HepG2 (cell line): ENCODE data around the gene PTK7. TPM values are rescaled to one million over a fixed set of nuclear protein-coding genes. Genes with fewer than 3 reads are reported as not detected.
A peak's percentile ranks its signal among the peaks of the same experiment; 100 is the strongest.

Experiments used
- ATAC-seq: fragments of 200-7000 bp; cut with Tn5 transposase; 3 replicates; pipeline ENCODE4 v1.9.1; 2020; ENCODE audit warnings: mild to moderate bottlenecking, moderate library complexity
- BruUV-seq: library from RNA; stranded (reverse); fragments of 400-500 nt; replicated peaks from 2 replicates; lab custom pipeline; 2021; lab: Mats Ljungman, UMichigan
- CTCF ChIA-PET: fragments of 300-600 bp; formaldehyde crosslinking; extraction: SDS; loops from one replicate; lab custom pipeline; 2021; ENCODE audit warnings: low total read pairs, inconsistent platforms, low intra/inter-chr PET ratio; lab: Yijun Ruan, JAX
- POLR2A ChIA-PET: fragments of 350-600 bp; sonication (Branson Sonifier 250); formaldehyde crosslinking; loops from one replicate; lab custom pipeline; 2020; ENCODE audit warnings: antibody characterized with exemption, inconsistent platforms; lab: Yijun Ruan, JAX
- DNase-seq: peaks from one replicate; pipeline ENCODE4 v3.0.0-alpha.2; 2015; ENCODE audit warnings: low spot score
- FAIRE-seq: peaks from 3 replicates; lab custom pipeline; 2011; peaks lifted over from hg19 to GRCh38; lab: Jason Lieb, UNC
- H2AFZ ChIP-seq: one replicate; pipeline ENCODE4 v1.6.1; 2011; ENCODE audit warnings: low read length, inconsistent platforms
- H3K27ac ChIP-seq: fragments of 300-600 bp; 3 replicates; pipeline ENCODE4 v1.8.0; 2011; ENCODE audit warnings: mixed run types, mild to moderate bottlenecking, mixed read lengths, low read length, inconsistent platforms; ENCODE audit not compliant: insufficient read depth; ENCODE audit errors: extremely low read length
- H3K27me3 ChIP-seq, 2 experiments: fragments of 200-600 bp in 1 of 2; 2 replicates in 1 of 2; 3 replicates in 1 of 2; pipeline versions ENCODE4 v1.6.0 to v1.8.0; 2011; ENCODE audit warnings: low read length in 2 of 2, mild to moderate bottlenecking in 2 of 2, moderate library complexity in 2 of 2, inconsistent platforms in 1 of 2; ENCODE audit not compliant: insufficient read depth in 2 of 2, control insufficient read depth in 1 of 2
- H3K36me3 ChIP-seq, 2 experiments: fragments of 200-600 bp in 1 of 2; replicated peaks in 1 of 2; 2 replicates in 1 of 2; 3 replicates in 1 of 2; pipeline versions ENCODE4 v1.5.1 to v1.8.0; 2011; ENCODE audit warnings: low read length in 2 of 2, inconsistent platforms in 1 of 2; ENCODE audit not compliant: insufficient read depth in 2 of 2, control insufficient read depth in 1 of 2
- H3K4me1 ChIP-seq: 2 replicates; pipeline ENCODE4 v1.5.1; 2012; ENCODE audit warnings: low read length, inconsistent platforms; ENCODE audit not compliant: insufficient read depth
- H3K4me2 ChIP-seq: 2 replicates; pipeline ENCODE4 v1.6.0; 2011; ENCODE audit warnings: low read depth, low read length, inconsistent platforms
- H3K4me3 ChIP-seq, 3 experiments: fragments of 200-600 bp in 1 of 3; sonication (generic), shearing (Covaris generic) in 1 of 3; replicated peaks in 1 of 3; 2 replicates each; pipeline ENCODE4 v1.5.1; 2011 to 2016; ENCODE audit warnings: low read length in 3 of 3, inconsistent platforms in 2 of 3, low read depth in 2 of 3, mild to moderate bottlenecking in 2 of 3, control low read depth in 1 of 3, mixed read lengths in 1 of 3; ENCODE audit not compliant: insufficient read depth in 1 of 3
- H3K79me2 ChIP-seq: one replicate; pipeline ENCODE4 v1.6.1; 2011; ENCODE audit warnings: low read length, inconsistent platforms; ENCODE audit not compliant: insufficient read depth
- H3K9ac ChIP-seq: 2 replicates; pipeline ENCODE4 v1.6.0; 2011; ENCODE audit warnings: mild to moderate bottlenecking, low read depth, low read length, inconsistent platforms; ENCODE audit not compliant: insufficient read depth
- H3K9me3 ChIP-seq: 2 replicates; pipeline ENCODE4 v1.5.1; 2012; ENCODE audit warnings: mild to moderate bottlenecking, low read length
- H4K20me1 ChIP-seq: 2 replicates; pipeline ENCODE4 v1.6.0; 2011; ENCODE audit warnings: inconsistent platforms, mild to moderate bottlenecking, low read length, moderate library complexity; ENCODE audit not compliant: insufficient read depth
- AGO2 ChIP-seq: fragments of 200-400 bp; formaldehyde crosslinking; optimal IDR thresholded peaks from 2 replicates; pipeline ENCODE3; 2017; ENCODE audit warnings: mild to moderate bottlenecking, low read depth, low read length, moderate library complexity
- ATF3 ChIP-seq: sonication (generic); formaldehyde crosslinking; IDR thresholded peaks from 2 replicates; pipeline ENCODE4 v1.4.0; 2020; ENCODE audit warnings: missing genetic modification reagents
- DR1 ChIP-seq: sonication (generic); formaldehyde crosslinking; IDR thresholded peaks from 2 replicates; pipeline ENCODE4 v1.8.0; 2021; ENCODE audit warnings: mild to moderate bottlenecking, missing genetic modification reagents, inconsistent platforms
- MIXL1 ChIP-seq: IDR thresholded peaks from 2 replicates; pipeline ENCODE4 v1.6.1; 2016
- MXD1 ChIP-seq: sonication (generic); formaldehyde crosslinking; IDR thresholded peaks from 2 replicates; pipeline ENCODE4 v1.4.0; 2020; ENCODE audit warnings: mild to moderate bottlenecking, missing genetic modification reagents
- MZF1 ChIP-seq: sonication (generic); formaldehyde crosslinking; IDR thresholded peaks from 2 replicates; pipeline ENCODE4 v1.8.1; 2023; ENCODE audit warnings: mild to moderate bottlenecking, missing genetic modification reagents, borderline replicate concordance
- POLR2A ChIP-seq, 2 experiments: IDR thresholded peaks; 2 replicates each; pipeline ENCODE4 v1.6.1; 2011; ENCODE audit warnings: low read depth in 2 of 2, low read length in 2 of 2, mild to moderate bottlenecking in 1 of 2, moderate library complexity in 1 of 2; ENCODE audit not compliant: insufficient read depth in 1 of 2
- POLR2G ChIP-seq: fragments of 200-400 bp; formaldehyde crosslinking; IDR thresholded peaks from 2 replicates; pipeline ENCODE4 v1.6.1; 2018; ENCODE audit warnings: mild to moderate bottlenecking, low read depth, low read length, moderate library complexity
- RAD51 ChIP-seq: fragments of 450-650 bp; IDR thresholded peaks from 2 replicates; pipeline ENCODE4 v1.6.1; 2016; ENCODE audit warnings: borderline replicate concordance
- RBFOX2 ChIP-seq: fragments of 200-400 bp; formaldehyde crosslinking; IDR thresholded peaks from 2 replicates; pipeline ENCODE4 v1.6.1; 2017; ENCODE audit warnings: low read depth, mild to moderate bottlenecking, low read length
- SNAPC5 ChIP-seq: sonication (generic); formaldehyde crosslinking; IDR thresholded peaks from 2 replicates; pipeline ENCODE4 v1.8.1; 2023; ENCODE audit warnings: mild to moderate bottlenecking, missing genetic modification reagents, borderline replicate concordance
- ZNF740 ChIP-seq: sonication (generic); formaldehyde crosslinking; IDR thresholded peaks from 2 replicates; pipeline ENCODE4 v1.4.0; 2020; ENCODE audit warnings: missing genetic modification reagents
- ZNF883 ChIP-seq: sonication (generic); formaldehyde crosslinking; IDR thresholded peaks from 2 replicates; pipeline ENCODE4 v1.5.1; 2020; ENCODE audit warnings: mild to moderate bottlenecking, missing genetic modification reagents; ENCODE audit errors: not compliant biosample characterization
- WGBS: methylation state at CpG from one replicate; pipeline ENCODE4 v1.1.6; 2017; ENCODE audit warnings: low lambda C conversion rate; 5-methylcytosine and 5-hydroxymethylcytosine counted together
- in situ Hi-C: cut with HindIII; loops from 2 replicates; pipeline ENCODE4 v1.10.0; 2017; ENCODE audit warnings: low pct_unique_long_range_greater_than_20kb; ENCODE audit not compliant: extremely low pct_ligation_motif_present
- intact Hi-C: fragments of 100-400 bp; cut with micrococcal nuclease; formaldehyde crosslinking; loops from one replicate; pipeline ENCODE4 v1.10.0; 2022; ENCODE audit not compliant: unreplicated experiment
- polyA plus RNA-seq, 8 experiments: library from polyadenylated mRNA; depleted of rRNA in 3 of 8; stranded (reverse) in 7 of 8; unstranded in 1 of 8; fragments of >200 nt; fragmentation: Illumina TruSeq in 4 of 8; extraction: Trizol in 4 of 8; gene quantifications; 2 replicates each; pipeline versions ENCODE4 v1.2.1 to v1.2.3, GENCODE V29; 2011 to 2016; ENCODE audit warnings: low read depth in 4 of 8, missing spikeins in 1 of 8, mixed read lengths in 1 of 8; ENCODE audit not compliant: insufficient read depth in 1 of 8
- total RNA-seq, 5 experiments: library from RNA; depleted of rRNA; stranded (reverse); fragments of >200 nt; fragmentation: Illumina TruSeq; extraction: Trizol; gene quantifications; 2 replicates each; pipeline ENCODE4 v1.2.3, GENCODE V29; 2016; ENCODE audit warnings: low read depth in 1 of 5
- TF ChIP-seq, protein P1 (sequence below): sonication (generic); formaldehyde crosslinking; IDR thresholded peaks from 2 replicates; pipeline ENCODE4 v1.4.0; 2020; ENCODE audit warnings: missing genetic modification reagents
- TF ChIP-seq, protein P2 (sequence below): sonication (generic); formaldehyde crosslinking; conservative IDR thresholded peaks from 2 replicates; pipeline ENCODE4 v1.8.0; 2022; ENCODE audit warnings: low read depth, missing genetic modification reagents

The PTK7 gene
- total and polyA plus RNA-seq, 2 of the 13 experiments (the other 11 are each of a cell fraction or from before 2014, with no cell fraction given), result 98.5 to 99.8 TPM

DNA sequence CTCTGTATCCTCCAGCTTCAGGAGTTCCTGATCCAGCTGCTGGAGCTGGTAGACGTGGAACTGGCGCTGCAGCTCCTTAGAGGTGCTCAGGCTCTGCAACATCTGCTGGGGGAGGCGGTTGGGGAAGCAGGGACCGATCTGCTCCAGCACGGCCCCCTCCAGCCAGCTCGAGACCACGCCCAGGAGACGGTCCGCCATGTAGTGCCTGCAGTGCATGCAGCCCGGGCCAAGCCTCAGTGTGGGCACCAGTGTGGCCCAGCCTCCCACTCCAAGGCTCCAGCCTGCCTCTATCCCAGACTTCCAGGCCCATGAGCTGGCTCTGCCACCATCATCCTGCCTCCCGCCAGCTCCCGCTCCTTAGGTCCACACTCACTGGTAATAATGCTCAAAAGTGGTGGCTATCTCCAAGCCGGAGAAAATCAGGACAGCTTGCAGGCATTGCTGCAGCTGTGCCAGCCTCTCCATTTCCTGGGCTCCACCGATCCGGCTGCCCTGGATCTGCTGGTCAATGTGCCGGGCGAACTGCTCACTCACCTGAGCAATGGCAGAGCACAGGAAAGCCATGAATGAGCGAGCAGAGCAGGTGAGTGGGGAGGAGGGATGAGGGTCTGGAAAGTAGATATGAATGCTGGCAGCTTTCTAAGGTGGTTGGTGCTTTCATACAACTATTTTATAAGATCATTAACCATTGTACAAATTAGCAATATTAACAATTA is 35.4 kb upstream of the PTK7 start:
- DNase-seq, result no peak
- Histone ChIP-seq H2AFZ (no peak overlapping the region), H4K20me1 (peaks cover under 1% of the 10 kb centered on the region; the same call in 1 of the 2 replicates), H3K27me3 (no peaks in the 10 kb centered on the region), H3K4me3 (no peak overlapping the region), H3K9me3 (no peaks in the 10 kb centered on the region), H3K4me1 (peaks cover 4% of the 10 kb centered on the region), H3K79me2 (no peaks in the 10 kb centered on the region), H3K9ac (no peak overlapping the region), H3K36me3 (peaks cover 46 to 74% of the 10 kb centered on the region in 2 experiments), H3K4me2 (no peak overlapping the region), H3K27ac (no peak overlapping the region)
- no peak for FAIRE-seq
- CTCF ChIA-PET, result no interaction called here
- WGBS, result 98% methylated on average over 18 of the region's 18 CpGs
- intact Hi-C loops (no loop called here), in situ Hi-C loops (no loop called here)
- POLR2A ChIA-PET, result interaction anchor here (0.6 to 1.4 kb wide), 2 partner anchors 13 to 136 kb away, joined by 3 to 4 read pairs; partner anchors contain the start of gene CUL7
- ATAC-seq, result no peak
- BruUV-seq, result no TSS peak
- TF ChIP-seq SNAPC5 (CRISPR knock-in tag), result no peak
- 0 out of 4 replicates have a peak, but pooled peaks have one; percentile 0 to 13 for TF ChIP-seq POLR2A (IDR thresholded peaks at IDR 0.05; ENCODE audit: insufficient read depth in 1 of 2, low read depth in 2 of 2, low read length in 2 of 2)
- no peak for TF ChIP-seq ZNF740
- TF ChIP-seq MIXL1 (CRISPR knock-in tag), result no peak
- peak; percentile 88 for TF ChIP-seq AGO2
- no peak for TF ChIP-seq DR1 (CRISPR knock-in tag)
- TF ChIP-seq, protein P1, sequence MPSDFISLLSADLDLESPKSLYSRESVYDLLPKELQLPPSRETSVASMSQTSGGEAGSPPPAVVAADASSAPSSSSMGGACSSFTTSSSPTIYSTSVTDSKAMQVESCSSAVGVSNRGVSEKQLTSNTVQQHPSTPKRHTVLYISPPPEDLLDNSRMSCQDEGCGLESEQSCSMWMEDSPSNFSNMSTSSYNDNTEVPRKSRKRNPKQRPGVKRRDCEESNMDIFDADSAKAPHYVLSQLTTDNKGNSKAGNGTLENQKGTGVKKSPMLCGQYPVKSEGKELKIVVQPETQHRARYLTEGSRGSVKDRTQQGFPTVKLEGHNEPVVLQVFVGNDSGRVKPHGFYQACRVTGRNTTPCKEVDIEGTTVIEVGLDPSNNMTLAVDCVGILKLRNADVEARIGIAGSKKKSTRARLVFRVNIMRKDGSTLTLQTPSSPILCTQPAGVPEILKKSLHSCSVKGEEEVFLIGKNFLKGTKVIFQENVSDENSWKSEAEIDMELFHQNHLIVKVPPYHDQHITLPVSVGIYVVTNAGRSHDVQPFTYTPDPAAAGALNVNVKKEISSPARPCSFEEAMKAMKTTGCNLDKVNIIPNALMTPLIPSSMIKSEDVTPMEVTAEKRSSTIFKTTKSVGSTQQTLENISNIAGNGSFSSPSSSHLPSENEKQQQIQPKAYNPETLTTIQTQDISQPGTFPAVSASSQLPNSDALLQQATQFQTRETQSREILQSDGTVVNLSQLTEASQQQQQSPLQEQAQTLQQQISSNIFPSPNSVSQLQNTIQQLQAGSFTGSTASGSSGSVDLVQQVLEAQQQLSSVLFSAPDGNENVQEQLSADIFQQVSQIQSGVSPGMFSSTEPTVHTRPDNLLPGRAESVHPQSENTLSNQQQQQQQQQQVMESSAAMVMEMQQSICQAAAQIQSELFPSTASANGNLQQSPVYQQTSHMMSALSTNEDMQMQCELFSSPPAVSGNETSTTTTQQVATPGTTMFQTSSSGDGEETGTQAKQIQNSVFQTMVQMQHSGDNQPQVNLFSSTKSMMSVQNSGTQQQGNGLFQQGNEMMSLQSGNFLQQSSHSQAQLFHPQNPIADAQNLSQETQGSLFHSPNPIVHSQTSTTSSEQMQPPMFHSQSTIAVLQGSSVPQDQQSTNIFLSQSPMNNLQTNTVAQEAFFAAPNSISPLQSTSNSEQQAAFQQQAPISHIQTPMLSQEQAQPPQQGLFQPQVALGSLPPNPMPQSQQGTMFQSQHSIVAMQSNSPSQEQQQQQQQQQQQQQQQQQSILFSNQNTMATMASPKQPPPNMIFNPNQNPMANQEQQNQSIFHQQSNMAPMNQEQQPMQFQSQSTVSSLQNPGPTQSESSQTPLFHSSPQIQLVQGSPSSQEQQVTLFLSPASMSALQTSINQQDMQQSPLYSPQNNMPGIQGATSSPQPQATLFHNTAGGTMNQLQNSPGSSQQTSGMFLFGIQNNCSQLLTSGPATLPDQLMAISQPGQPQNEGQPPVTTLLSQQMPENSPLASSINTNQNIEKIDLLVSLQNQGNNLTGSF (CRISPR knock-in tag), result no peak
- TF ChIP-seq, protein P2, sequence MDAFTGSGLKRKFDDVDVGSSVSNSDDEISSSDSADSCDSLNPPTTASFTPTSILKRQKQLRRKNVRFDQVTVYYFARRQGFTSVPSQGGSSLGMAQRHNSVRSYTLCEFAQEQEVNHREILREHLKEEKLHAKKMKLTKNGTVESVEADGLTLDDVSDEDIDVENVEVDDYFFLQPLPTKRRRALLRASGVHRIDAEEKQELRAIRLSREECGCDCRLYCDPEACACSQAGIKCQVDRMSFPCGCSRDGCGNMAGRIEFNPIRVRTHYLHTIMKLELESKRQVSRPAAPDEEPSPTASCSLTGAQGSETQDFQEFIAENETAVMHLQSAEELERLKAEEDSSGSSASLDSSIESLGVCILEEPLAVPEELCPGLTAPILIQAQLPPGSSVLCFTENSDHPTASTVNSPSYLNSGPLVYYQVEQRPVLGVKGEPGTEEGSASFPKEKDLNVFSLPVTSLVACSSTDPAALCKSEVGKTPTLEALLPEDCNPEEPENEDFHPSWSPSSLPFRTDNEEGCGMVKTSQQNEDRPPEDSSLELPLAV (CRISPR knock-in tag), result no peak
- no peak for TF ChIP-seq ATF3 (CRISPR knock-in tag)
- TF ChIP-seq RAD51, result no peak
- TF ChIP-seq MZF1, result no peak
- no peak for TF ChIP-seq MXD1
- TF ChIP-seq ZNF883 (CRISPR knock-in tag), result no peak
- TF ChIP-seq RBFOX2, result peak; percentile 67
- TF ChIP-seq POLR2G, result peak; percentile 47
